Fibroblast of lung (primary cell): ENCODE results near the gene GGTLC2.

ENCODE experiments used
- CTCF ChIP-seq, 2 donors: IDR thresholded peaks in 1 of 2; conservative IDR thresholded peaks in 1 of 2; 1 replicate in 1 of 2; 2 replicates in 1 of 2; pipeline ENCODE4 v1.5.1; 2011 to 2012; ENCODE audit warnings: low read length in 2 of 2, control low read depth in 1 of 2, inconsistent platforms in 1 of 2, low read depth in 1 of 2, mild to moderate bottlenecking in 1 of 2
- EZH2 ChIP-seq: IDR thresholded peaks from 2 replicates; pipeline ENCODE4 v1.5.1; 2012; ENCODE audit warnings: low read length, control low read depth, mild to moderate bottlenecking; ENCODE audit errors: missing control alignments

GRCh38 chr22:22682196-22682595 lies 37.8 kb downstream of the GGTLC2 start:
- no peak for TF ChIP-seq CTCF (conservative IDR thresholded peaks at IDR 0.05 in 1 of 2, IDR thresholded peaks at IDR 0.05 in 1 of 2; ENCODE audit: low read depth in 1 of 2, low read length in 2 of 2)
- TF ChIP-seq EZH2 = no peak
